ENCODE results near the gene ATP5PF. TPM values are rescaled to one million over a fixed set of nuclear protein-coding genes. Genes with fewer than 3 reads are reported as not detected.
"Not testable (repeated sequence)": the region's sequence is repeated elsewhere in the genome, so short reads cannot be mapped to it uniquely, and the experiment has no call there.

ATP5PF gene
- total RNA-seq, 1 experiment from 2014 or later: 132 TPM

DNA sequence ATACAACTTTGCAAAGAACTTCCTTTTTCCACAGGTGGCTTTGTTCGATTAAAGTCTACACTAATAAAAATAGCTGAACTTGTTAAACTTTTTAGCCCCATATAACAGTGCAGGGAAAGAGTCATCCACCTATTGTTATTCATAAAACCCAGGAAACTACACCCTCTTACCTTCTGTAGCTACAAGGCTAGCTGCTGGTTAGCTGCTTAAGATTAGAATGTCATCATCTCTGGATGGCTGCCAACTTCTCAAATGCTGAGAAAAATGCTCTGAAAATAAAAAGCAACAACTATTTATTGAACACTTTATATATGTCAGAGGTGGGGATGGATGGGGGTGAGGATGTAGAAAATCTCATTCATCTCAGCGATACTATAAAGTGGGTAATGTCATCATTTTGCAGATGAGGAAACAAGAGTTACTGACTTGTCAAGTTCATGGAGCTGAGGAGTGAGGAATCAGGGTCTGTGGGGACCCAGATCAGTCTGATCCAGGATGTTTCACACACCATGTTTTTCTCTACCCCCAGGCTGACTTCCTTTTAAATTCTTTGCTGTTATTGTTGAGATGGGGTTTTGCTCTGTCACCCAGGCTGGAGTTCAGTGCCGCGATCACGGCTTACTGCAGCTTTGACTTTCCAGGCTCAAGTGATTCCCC lies 17.1 kb downstream of the ATP5PF start:
- no peaks in the 10 kb centered on the region for H3K4me1 ChIP-seq (ENCODE audit: control insufficient read depth in 1 of 2, insufficient read depth in 2 of 2, low read length in 2 of 2)
- ChIA-PET POLR2A (no interaction called here), CTCF (interaction anchor here (1.9 kb wide), 1 partner anchor 9 kb away, joined by 10 read pairs; no protein-coding TSS in a partner anchor), RAD21 (ENCODE audit: low non-redundant PET in 1 of 2, low total read pairs in 2 of 2, uncharacterized antibody in 2 of 2, unreplicated experiment in 2 of 2) (no interaction called here)
- H4K20me1 ChIP-seq (ENCODE audit: insufficient read depth): no peaks in the 10 kb centered on the region
- H3K27me3 ChIP-seq (ENCODE audit: insufficient read depth, low read length): no peaks in the 10 kb centered on the region
- no peak overlapping the region for H3K4me3 ChIP-seq (replicated peaks in 1 of 2; ENCODE audit: low read depth in 1 of 2, low read length in 2 of 2)
- H3K9me2 ChIP-seq (ENCODE audit: insufficient read depth): no peaks in the 10 kb centered on the region
- H3K79me2 ChIP-seq (ENCODE audit: insufficient read depth, low read length): no peaks in the 10 kb centered on the region
- DNase-seq (ENCODE audit: low read depth, low spot score) (no peak), ATAC-seq (no peak)
- intact Hi-C loops (cut with micrococcal nuclease): no loop called here
- TF ChIP-seq, protein P1, sequence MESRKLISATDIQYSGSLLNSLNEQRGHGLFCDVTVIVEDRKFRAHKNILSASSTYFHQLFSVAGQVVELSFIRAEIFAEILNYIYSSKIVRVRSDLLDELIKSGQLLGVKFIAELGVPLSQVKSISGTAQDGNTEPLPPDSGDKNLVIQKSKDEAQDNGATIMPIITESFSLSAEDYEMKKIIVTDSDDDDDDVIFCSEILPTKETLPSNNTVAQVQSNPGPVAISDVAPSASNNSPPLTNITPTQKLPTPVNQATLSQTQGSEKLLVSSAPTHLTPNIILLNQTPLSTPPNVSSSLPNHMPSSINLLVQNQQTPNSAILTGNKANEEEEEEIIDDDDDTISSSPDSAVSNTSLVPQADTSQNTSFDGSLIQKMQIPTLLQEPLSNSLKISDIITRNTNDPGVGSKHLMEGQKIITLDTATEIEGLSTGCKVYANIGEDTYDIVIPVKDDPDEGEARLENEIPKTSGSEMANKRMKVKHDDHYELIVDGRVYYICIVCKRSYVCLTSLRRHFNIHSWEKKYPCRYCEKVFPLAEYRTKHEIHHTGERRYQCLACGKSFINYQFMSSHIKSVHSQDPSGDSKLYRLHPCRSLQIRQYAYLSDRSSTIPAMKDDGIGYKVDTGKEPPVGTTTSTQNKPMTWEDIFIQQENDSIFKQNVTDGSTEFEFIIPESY (IDR thresholded peaks at IDR 0.05; ENCODE audit: extremely low read depth, insufficient replicate concordance, low read length): no peak
- TF ChIP-seq YY1 (IDR thresholded peaks at IDR 0.05; ENCODE audit: extremely low read depth, insufficient replicate concordance, low read depth, low read length): no peak
- TF ChIP-seq ATF3 (IDR thresholded peaks at IDR 0.05): no peak
- no peak for TF ChIP-seq TCF7L2 (IDR thresholded peaks at IDR 0.05; ENCODE audit: borderline replicate concordance, extremely low read depth, insufficient read depth, insufficient read length)
- TF ChIP-seq FOSL1 (IDR thresholded peaks at IDR 0.05; ENCODE audit: low read depth): no peak
- no peak for TF ChIP-seq JUND (IDR thresholded peaks at IDR 0.05)
- no peak for TF ChIP-seq ZFX (IDR thresholded peaks at IDR 0.05)
- TF ChIP-seq CEBPB (IDR thresholded peaks at IDR 0.05; ENCODE audit: low read depth): no peak
- TF ChIP-seq EZH2 (IDR thresholded peaks at IDR 0.05): no peak
- TF ChIP-seq, protein P2, sequence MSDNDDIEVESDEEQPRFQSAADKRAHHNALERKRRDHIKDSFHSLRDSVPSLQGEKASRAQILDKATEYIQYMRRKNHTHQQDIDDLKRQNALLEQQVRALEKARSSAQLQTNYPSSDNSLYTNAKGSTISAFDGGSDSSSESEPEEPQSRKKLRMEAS (IDR thresholded peaks at IDR 0.05): no peak
- no peak for TF ChIP-seq RAD21 (IDR thresholded peaks at IDR 0.05; ENCODE audit: low read depth)
- no peak for TF ChIP-seq ZNF274 (IDR thresholded peaks at IDR 0.05; ENCODE audit: low read depth, low read length)
- TF ChIP-seq EZH2phosphoT487 (IDR thresholded peaks at IDR 0.05; ENCODE audit: borderline replicate concordance): no peak
- H2AFZ ChIP-seq (ENCODE audit: low read depth, low read length, poor library complexity, severe bottlenecking): no peak overlapping the region
- H3K9me3 ChIP-seq (ENCODE audit: control insufficient read depth in 1 of 2, insufficient read depth in 1 of 2, low read depth in 1 of 2, low read length in 2 of 2): no peaks in the 10 kb centered on the region
- H3K36me3 ChIP-seq (ENCODE audit: control insufficient read depth in 1 of 2, insufficient read depth in 2 of 2, low read length in 2 of 2): peaks cover under 1 to 4% of the 10 kb centered on the region in 2 experiments; a peak in 2 of 4 replicates
- no TSS peak for BruUV-seq (replicated peaks)
- H3K27ac ChIP-seq (ENCODE audit: low read depth, low read length): no peak overlapping the region
- no peak overlapping the region for H3K4me2 ChIP-seq (ENCODE audit: low read length)
- H3K9ac ChIP-seq (ENCODE audit: low read length): no peak overlapping the region

- BruUV-seq (replicated peaks); CTCF ChIA-PET; DNase-seq (ENCODE audit: low read depth, low spot score); intact Hi-C loops (cut with micrococcal nuclease); H3K4me1 ChIP-seq (ENCODE audit: control insufficient read depth in 1 of 2, insufficient read depth in 2 of 2, low read length in 2 of 2); H3K9me2 ChIP-seq (ENCODE audit: insufficient read depth); H3K4me3 ChIP-seq (replicated peaks in 1 of 2; ENCODE audit: low read depth in 1 of 2, low read length in 2 of 2); H2AFZ ChIP-seq (ENCODE audit: low read depth, low read length, poor library complexity, severe bottlenecking); H3K36me3 ChIP-seq (ENCODE audit: control insufficient read depth in 1 of 2, insufficient read depth in 2 of 2, low read length in 2 of 2); POLR2A ChIA-PET; H3K27me3 ChIP-seq (ENCODE audit: insufficient read depth, low read length); H4K20me1 ChIP-seq (ENCODE audit: insufficient read depth); H3K9me3 ChIP-seq (ENCODE audit: control insufficient read depth in 1 of 2, insufficient read depth in 1 of 2, low read depth in 1 of 2, low read length in 2 of 2); RAD21 ChIA-PET (ENCODE audit: low non-redundant PET in 1 of 2, low total read pairs in 2 of 2, uncharacterized antibody in 2 of 2, unreplicated experiment in 2 of 2); H3K9ac ChIP-seq (ENCODE audit: low read length); H3K27ac ChIP-seq (ENCODE audit: low read depth, low read length); H3K4me2 ChIP-seq (ENCODE audit: low read length); ATAC-seq; H3K79me2 ChIP-seq (ENCODE audit: insufficient read depth, low read length): not testable (repeated sequence)
These were observed 20.6 kb downstream of the ATP5PF start for GRCh38 chr21:25714066-25714465.
